Endodermal cell (in vitro differentiated cells): ENCODE results near the gene CARD11. TPM values are rescaled to one million over a fixed set of nuclear protein-coding genes. Genes with fewer than 3 reads are reported as not detected.

Experiments used
- DNase-seq: peaks from one replicate; pipeline ENCODE4 v3.0.0-alpha.2; 2017
- H3K27ac ChIP-seq: 2 replicates; pipeline ENCODE4 v1.5.1; 2013; ENCODE audit warnings: mild to moderate bottlenecking, low read depth, low read length, moderate library complexity
- H3K27me3 ChIP-seq: 2 replicates; pipeline ENCODE4 v1.6.1; 2013; ENCODE audit warnings: mild to moderate bottlenecking, low read length, moderate library complexity; ENCODE audit not compliant: insufficient read depth, control insufficient read depth, poor library complexity, severe bottlenecking
- H3K36me3 ChIP-seq: 2 replicates; pipeline ENCODE4 v1.7.0; 2013; ENCODE audit warnings: mild to moderate bottlenecking, low read length, moderate library complexity; ENCODE audit not compliant: control insufficient read depth, insufficient read depth
- H3K4me1 ChIP-seq: one replicate; pipeline ENCODE4 v1.7.0; 2013; ENCODE audit warnings: low read length; ENCODE audit not compliant: control insufficient read depth, insufficient read depth
- H3K4me3 ChIP-seq: 2 replicates; pipeline ENCODE4 v1.5.1; 2013; ENCODE audit warnings: mild to moderate bottlenecking, low read length, moderate library complexity
- H3K9ac ChIP-seq: 2 replicates; pipeline ENCODE4 v1.6.1; 2013; ENCODE audit warnings: mild to moderate bottlenecking, low read length, moderate library complexity; ENCODE audit not compliant: poor library complexity, severe bottlenecking; ENCODE audit errors: extremely low read depth
- H3K9me3 ChIP-seq: 2 replicates; pipeline ENCODE4 v1.6.1; 2013; ENCODE audit warnings: mild to moderate bottlenecking, low read length, moderate library complexity; ENCODE audit not compliant: control insufficient read depth
- H3K27ac Mint-ChIP-seq: 2 replicates; pipeline ENCODE4 v1.8.0; 2020; ENCODE audit warnings: mixed read lengths
- H3K27me3 Mint-ChIP-seq: 2 replicates; pipeline ENCODE4 v1.8.0; 2021; ENCODE audit warnings: mild to moderate bottlenecking, mixed read lengths; ENCODE audit not compliant: insufficient read depth
- H3K36me3 Mint-ChIP-seq: 2 replicates; pipeline ENCODE4 v1.8.0; 2020; ENCODE audit warnings: low read depth, mixed read lengths
- H3K4me1 Mint-ChIP-seq: 2 replicates; pipeline ENCODE4 v1.8.0; 2020; ENCODE audit warnings: mixed read lengths
- H3K4me3 Mint-ChIP-seq: 2 replicates; pipeline ENCODE4 v1.8.0; 2020; ENCODE audit warnings: mild to moderate bottlenecking, moderate library complexity, mixed read lengths
- H3K9me3 Mint-ChIP-seq: 2 replicates; pipeline ENCODE4 v1.8.0; 2020; ENCODE audit warnings: mild to moderate bottlenecking, mixed read lengths
- WGBS, 2 experiments: methylation state at CpG; one replicate each; pipeline versions ENCODE4 v1.1.5 to v1.1.7; 2013; ENCODE audit warnings: missing lambda C conversion rate in 2 of 2, mixed read lengths in 1 of 2; ENCODE audit not compliant: insufficient coverage in 1 of 2, insufficient read length in 1 of 2; 5-methylcytosine and 5-hydroxymethylcytosine counted together
- total RNA-seq, 2 donors: library from RNA; stranded (reverse); fragmentation: NEBNext Ultra II Directional in 1 of 2; extraction: Animal tissue kit (Norgen Biotek cat#: 25700) in 1 of 2; gene quantifications; 2 replicates in 1 of 2; 3 replicates in 1 of 2; pipeline ENCODE4 v1.2.1, GENCODE V29; 2021
- TF ChIP-seq, protein P1 (sequence below): fragments of 200-600 bp; sonication (generic); conservative IDR thresholded peaks from 2 replicates; pipeline ENCODE4 v1.5.0; 2021; ENCODE audit warnings: antibody characterized with exemption, mild to moderate bottlenecking

The CARD11 gene
- total RNA-seq, 2 donors from 2014 or later = 7.2 to 10.8 TPM

DNA sequence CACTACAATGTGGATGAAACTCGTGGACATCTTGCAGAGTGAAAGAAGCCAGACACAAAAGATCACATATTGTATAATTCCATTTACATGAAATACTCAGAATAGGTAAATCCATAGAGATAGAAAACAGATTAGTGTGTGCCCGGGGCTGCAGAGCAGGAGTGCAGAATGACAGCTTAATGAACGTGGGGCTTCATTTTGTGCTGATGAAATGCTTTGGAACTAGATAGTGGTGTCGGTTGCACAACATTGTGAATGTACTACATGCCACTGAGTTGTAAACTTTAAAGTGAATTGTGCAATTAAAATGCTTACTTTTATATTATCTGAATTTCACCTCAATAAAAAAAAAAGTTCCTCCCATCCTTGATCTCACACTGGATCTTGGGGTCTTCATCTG is 31.8 kb upstream of the CARD11 start:
- 84 to 90% methylated on average over 3 to 4 of the region's 4 CpGs for WGBS, 2 experiments
- H3K9ac ChIP-seq = no peak overlapping the region
- Mint-ChIP-seq H3K4me1 (no peaks in the 10 kb centered on the region), H3K9me3 (peaks cover 24% of the 10 kb centered on the region), H3K27me3 (peaks cover 2% of the 10 kb centered on the region), H3K27ac (no peak overlapping the region), H3K4me3 (no peak overlapping the region), H3K36me3 (peaks cover 1% of the 10 kb centered on the region)
- TF ChIP-seq, protein P1, sequence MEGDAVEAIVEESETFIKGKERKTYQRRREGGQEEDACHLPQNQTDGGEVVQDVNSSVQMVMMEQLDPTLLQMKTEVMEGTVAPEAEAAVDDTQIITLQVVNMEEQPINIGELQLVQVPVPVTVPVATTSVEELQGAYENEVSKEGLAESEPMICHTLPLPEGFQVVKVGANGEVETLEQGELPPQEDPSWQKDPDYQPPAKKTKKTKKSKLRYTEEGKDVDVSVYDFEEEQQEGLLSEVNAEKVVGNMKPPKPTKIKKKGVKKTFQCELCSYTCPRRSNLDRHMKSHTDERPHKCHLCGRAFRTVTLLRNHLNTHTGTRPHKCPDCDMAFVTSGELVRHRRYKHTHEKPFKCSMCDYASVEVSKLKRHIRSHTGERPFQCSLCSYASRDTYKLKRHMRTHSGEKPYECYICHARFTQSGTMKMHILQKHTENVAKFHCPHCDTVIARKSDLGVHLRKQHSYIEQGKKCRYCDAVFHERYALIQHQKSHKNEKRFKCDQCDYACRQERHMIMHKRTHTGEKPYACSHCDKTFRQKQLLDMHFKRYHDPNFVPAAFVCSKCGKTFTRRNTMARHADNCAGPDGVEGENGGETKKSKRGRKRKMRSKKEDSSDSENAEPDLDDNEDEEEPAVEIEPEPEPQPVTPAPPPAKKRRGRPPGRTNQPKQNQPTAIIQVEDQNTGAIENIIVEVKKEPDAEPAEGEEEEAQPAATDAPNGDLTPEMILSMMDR = no peak
- H3K4me3 ChIP-seq = no peak overlapping the region
- H3K27ac ChIP-seq = no peak overlapping the region
- H3K27me3 ChIP-seq = no peaks in the 10 kb centered on the region
- H3K36me3 ChIP-seq = no peaks in the 10 kb centered on the region
- H3K4me1 ChIP-seq = no peaks in the 10 kb centered on the region
- DNase-seq = no peak
- peaks cover 4% of the 10 kb centered on the region for H3K9me3 ChIP-seq

DNA sequence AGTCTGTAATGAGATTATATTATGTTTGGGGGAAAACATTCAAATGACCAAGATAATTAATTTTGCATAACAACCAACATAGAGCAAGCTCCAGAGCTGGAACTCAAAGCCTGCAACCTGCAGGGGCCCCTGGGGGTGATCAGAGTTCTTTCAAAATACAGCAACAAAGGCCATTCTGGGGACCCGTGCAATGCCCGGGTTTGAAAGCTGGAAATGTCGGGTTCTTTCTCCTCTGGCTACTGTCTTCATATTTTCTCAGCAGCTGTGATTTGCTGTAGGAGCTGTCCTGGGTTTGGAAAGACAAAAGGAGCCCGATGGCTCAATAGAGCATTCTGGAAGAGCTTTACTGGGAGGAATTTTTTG is 30.8 kb upstream of the CARD11 start:
- no peaks in the 10 kb centered on the region for H3K27me3 Mint-ChIP-seq
- no peaks in the 10 kb centered on the region for H3K4me1 ChIP-seq
- TF ChIP-seq, protein P1 = no peak
- H3K27ac Mint-ChIP-seq = no peak overlapping the region
- no peak overlapping the region for H3K4me3 Mint-ChIP-seq
- H3K9me3 ChIP-seq = peaks cover 4% of the 10 kb centered on the region
- no peak overlapping the region for H3K4me3 ChIP-seq
- H3K9ac ChIP-seq = no peak overlapping the region
- H3K9me3 Mint-ChIP-seq = peaks cover 21% of the 10 kb centered on the region
- H3K27me3 ChIP-seq = no peaks in the 10 kb centered on the region
- H3K36me3 ChIP-seq = no peaks in the 10 kb centered on the region
- WGBS, 2 experiments = 64 to 67% methylated on average over 4 of the region's 4 CpGs
- no peaks in the 10 kb centered on the region for H3K4me1 Mint-ChIP-seq
- no peak for DNase-seq
- H3K27ac ChIP-seq = no peak overlapping the region
- H3K36me3 Mint-ChIP-seq = peaks cover 1% of the 10 kb centered on the region

DNA sequence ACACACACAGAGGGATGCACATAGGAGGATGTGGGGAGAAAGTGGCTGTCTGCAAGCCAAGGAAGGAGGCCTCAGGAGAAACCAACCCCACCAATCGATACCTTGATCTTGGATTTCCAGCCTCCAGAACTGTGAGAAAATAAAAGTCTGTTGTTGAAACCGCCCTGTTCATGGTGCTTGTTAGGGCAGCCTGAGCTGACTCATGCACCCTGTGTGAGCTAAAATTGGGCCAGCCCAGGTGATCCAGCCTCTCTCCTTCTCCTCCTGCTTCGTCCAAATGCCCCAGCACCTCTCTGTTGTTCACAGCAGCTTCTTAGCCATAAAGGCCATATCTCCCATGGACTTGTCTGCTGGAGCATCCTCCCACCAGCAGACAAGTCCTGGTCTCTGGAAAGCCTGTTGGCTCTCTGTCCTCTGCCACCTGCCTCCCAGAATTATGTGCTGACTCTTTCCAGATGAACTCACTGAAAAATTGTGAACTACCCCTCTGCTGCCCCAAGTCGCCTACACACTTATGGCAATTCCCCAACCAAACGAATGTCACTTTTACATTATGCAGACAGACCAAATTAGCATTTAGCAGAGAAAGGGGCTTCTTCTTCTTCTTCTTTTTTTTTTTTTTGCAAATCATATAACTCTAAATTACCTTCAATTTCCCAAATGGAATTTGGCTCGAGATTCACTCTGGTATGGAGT is 30.2 kb upstream of the CARD11 start:
- Mint-ChIP-seq H3K4me3 (no peak overlapping the region), H3K27me3 (no peaks in the 10 kb centered on the region), H3K4me1 (no peaks in the 10 kb centered on the region), H3K27ac (no peak overlapping the region), H3K9me3 (peaks cover 19% of the 10 kb centered on the region), H3K36me3 (peaks cover 1% of the 10 kb centered on the region)
- Histone ChIP-seq H3K27me3 (no peaks in the 10 kb centered on the region), H3K9ac (no peak overlapping the region), H3K27ac (no peak overlapping the region), H3K4me3 (no peak overlapping the region), H3K9me3 (peaks cover 4% of the 10 kb centered on the region), H3K4me1 (no peaks in the 10 kb centered on the region), H3K36me3 (no peaks in the 10 kb centered on the region)
- no peak for DNase-seq
- WGBS, 2 experiments = 84 to 88% methylated on average over 4 to 5 of the region's 6 CpGs
- TF ChIP-seq, protein P1 = no peak
